ENCODE data around the gene RELN. TPM values are rescaled to one million over a fixed set of nuclear protein-coding genes. Genes with fewer than 3 reads are reported as not detected.

RELN gene
- total RNA-seq, 1 experiment from 2014 or later, result 0.63 TPM

DNA sequence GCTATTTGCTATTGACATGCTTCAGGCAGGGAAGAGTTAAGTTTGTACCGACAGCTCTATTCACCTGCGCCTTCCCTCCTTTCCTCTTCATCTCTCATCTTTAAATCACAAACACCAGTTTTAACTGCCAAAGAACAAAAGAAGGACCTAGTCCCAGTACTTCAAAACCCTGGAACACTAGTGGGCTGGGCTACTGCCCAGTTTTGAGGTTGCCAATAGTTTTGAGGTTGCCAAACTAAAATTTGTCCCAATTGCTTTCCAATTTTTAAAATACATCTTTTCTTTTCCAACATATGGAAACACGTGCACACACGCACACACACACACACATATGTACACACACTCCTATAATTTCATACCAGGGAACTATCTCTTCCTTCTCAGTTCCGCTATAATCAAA lies 412.8 kb downstream of the RELN start:
- no peak for DNase-seq (ENCODE audit: low read depth)

DNA sequence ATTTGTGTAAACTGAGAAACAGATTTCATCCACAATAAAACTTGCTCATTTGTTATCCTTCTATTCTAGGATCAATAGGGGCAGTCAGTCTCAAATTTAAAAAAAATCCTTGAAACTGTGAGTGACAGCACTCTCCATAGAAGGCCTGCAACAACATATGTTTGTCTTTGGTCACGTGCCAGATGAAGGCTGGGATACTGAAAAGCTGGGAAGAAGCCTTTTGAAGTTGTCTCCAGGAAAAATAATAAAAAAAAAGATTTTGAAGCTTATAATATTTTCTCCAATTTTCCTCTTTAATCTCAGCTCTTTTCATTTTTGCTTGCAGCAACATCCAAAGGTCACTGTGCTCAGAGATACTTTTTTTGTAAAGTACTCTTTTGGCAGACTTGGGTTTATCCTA lies 414.9 kb downstream of the RELN start:
- peak; percentile 14 for DNase-seq (ENCODE audit: low read depth)

DNA sequence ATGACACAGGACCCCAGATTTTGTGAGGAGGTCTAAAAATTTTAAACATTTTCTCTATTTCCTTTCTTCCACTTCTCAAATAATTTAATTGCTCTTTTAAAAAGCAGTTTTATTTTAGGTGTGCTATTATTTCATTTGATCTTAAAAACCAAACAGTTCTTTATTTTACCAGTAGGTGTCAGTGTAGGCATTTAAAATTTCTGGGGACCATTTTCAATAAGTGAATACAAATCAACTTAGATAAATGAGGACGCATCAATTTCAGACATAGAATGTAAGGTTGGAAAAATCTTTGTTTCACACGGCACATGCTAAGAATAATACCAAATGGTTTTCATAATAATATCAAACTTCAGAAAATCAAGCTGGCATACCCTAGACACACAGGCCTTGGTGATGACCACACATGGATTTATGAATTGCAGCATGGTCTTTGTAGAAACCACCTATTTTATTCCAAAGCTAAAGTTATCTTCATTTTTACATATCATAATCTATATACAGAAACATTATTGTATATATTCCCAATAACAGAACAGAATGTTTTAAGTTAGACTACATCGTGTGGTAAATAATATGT lies 415.9 kb downstream of the RELN start:
- peak; percentile 45 for DNase-seq (ENCODE audit: low read depth)

DNA sequence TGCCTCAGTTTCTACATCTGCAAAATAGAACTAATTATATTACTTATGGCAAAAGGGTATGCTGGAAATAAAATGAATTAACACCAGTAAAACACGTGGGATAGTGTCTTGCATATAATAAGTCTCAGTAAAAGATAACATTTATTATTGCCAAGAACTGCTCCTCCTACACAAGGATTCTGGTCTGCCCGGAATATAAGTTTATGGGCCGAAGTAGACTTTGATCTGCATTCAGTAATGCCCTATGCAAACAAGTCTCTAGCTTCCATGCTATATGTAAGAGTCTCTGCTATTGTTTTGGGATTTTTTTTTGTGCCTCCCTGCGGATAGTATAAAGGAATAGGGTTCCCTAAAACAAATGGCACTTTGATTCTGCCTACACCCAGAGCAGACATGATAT lies 417.9 kb downstream of the RELN start:
- no peak for DNase-seq (ENCODE audit: low read depth)

DNA sequence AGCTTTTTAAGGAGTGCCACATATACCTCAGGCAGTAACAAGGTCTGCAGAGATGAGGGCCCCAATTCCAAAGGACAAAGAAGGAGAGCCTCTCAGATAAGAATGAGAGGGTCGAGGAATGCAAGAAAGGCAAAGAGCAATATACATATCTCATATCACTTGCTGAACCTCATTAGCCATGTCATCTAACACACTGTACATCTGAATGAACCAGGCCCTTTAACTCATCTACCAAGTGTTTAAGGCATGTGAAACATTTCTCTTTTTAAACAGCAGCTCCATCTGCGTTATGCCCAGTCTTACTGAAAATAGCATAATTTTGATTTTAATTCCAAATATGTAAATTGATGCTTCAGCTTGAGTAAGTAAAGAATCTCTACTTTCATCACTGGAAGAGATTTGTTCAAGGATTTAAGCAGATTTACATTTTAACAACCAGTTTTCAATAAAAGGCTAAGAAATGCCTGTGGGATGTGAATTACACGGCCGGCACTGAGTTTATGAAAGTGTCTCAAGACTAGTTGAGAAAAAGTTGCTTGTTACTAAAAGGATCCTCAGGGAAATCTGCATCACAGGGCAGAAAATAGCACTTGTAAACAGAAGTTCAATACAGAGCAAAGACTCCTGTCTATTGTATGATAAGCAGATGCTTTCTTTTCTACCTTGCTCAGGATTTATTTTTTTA lies 419.7 kb downstream of the RELN start:
- DNase-seq (ENCODE audit: low read depth), result no peak

DNA sequence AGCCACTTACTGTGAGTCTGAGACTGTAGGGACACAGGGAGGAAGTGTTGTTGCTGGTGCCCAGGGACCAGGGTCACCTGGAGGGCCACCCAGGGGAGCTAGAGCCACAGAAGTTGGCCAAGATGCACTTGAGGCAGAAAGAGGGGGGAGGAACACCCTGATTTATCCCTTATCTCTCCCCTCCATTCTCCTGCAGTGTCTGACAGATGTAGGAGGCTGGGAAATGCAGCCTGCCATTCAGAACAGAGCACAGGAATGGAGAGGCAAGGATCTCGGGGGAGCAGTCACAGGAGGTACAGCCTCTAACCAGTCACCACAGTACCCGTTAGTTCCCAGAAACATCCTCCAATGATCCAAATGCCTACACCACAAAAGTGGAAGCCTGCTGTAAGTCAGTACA lies 425.0 kb downstream of the RELN start:
- no peak for DNase-seq (ENCODE audit: low read depth)

DNA sequence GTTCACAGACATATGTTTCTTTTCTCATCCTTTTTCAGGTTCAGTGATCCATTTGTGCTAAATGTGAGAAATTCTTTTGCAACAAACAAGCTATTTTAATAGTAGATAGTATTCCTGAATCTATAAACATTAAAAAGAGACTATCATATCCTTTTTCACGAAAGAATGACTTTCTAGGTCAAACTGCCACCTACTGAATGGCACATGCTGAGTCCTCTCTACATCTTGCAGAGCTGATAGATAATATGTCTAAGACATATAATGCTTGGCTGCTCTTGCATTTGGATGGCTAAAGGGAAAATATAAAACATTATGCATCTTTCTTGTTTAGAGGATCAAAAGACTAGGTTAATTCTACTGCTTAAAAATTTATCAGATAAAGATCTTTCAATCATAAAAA lies 429.3 kb downstream of the RELN start:
- DNase-seq (ENCODE audit: low read depth), result no peak

DNA sequence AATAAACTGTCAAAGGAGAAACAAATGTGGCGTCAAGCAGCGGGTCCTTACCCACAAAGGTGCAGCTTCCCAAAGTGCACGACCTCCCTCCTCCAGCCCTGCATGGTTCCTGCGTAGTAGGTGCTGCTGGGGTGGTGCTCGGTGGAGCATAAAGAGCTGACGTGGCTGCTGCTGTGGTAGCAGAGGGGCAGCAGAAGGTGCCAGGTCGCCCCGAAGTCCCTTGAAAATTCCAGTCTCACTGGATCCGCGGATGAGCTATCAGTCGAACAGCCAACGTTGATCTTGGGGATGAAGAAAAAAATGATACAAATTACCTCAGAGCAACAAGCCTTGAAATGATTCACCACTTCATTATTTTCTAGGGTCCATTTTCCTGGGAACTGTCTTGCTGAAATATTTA lies 438.4 kb downstream of the RELN start:
- no peak for DNase-seq (ENCODE audit: low read depth)

DNA sequence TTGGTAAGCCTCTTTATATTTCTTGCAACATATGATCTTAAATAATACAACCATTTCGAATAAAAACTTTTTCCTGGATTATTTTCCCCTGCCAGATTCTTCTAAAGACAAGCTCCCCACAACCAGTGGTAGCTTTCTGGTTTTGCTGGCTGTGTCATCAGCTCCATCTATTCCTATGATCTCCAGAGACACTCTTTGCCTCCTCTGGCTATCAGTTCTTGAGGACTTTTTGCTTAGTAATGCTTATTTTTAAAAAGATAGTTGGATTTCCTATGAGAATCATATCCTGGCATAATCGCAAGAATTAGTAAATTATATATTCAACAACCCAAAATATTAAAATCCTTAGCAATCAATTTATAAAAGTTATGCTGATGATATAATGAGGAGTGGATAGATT lies 439.7 kb downstream of the RELN start:
- DNase-seq (ENCODE audit: low read depth), result no peak

DNA sequence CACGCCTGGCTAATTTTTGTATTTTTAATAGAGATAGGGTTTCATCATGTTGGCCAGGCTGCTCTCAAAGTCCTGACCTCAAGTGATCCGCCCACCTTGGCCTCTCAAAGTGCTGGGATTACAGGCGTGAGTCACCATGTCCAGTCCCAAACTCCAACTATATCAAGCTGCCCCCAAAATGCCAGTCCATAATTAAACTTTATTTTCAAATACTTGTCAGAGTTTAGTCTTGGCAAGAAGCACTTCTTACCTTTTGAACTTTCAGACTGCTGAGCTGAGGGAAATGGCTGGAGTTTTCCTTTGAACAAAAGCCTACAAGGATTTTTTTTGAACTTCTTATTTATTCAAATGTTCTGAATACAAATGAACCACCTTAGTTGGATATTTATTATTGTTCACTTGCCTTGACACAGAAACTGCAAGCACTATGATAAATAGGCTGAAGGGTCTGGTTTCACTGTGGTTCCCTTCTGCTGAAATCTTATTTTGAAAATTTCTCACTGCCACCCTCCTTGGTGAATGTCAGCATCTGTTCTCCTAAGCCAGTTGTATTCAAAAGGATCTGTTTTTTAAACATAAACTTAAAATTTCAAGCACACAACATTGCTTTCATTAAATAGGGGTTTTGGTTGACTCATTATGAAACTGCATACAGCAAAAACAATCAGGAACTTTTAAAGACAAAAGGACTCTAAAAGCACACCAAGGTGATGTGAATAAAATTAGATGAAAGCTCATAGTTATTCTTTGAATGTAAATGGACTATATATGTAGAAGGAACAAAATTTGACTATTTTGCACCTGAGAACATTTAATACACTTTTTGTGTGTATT lies 441.8 kb downstream of the RELN start:
- DNase-seq (ENCODE audit: low read depth), result peak; percentile 2

DNA sequence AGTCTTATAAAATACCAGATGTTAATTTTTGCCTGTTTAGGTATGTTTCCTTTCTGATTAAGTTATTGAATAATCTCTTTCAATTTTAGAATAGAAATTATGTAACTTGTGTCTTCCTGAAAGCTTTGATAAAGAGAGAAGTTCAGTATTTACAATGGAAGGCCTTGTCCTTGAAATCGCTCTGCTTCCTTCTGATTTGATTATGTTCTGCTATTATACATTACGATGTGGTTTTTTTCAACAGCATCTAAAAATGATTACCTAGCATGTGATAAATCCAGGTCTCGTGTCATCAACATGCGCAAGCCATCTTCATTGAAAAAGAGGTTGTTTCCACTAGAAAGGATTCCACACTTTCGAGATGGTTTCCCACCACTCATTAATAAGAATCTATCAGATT lies 447.0 kb downstream of the RELN start:
- DNase-seq (ENCODE audit: low read depth), result no peak

DNA sequence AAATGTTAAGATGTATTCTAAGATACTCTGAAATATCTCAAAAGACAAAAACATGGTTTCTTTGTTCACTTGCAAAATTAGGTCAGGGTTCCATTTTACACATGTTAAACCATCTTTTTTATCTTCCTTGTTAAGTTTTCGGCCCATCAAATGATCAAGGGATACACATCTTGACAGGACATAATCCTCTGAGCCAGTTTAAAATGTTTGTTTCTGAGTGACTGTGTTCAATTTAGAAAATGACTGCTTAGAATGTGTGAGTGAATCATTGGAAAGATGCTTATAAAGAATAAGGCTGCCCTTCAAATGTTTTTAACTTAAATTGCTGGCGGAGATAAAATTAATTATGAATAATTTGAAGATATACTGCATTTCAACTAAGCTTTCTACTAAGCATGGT lies 447.5 kb downstream of the RELN start:
- no peak for DNase-seq (ENCODE audit: low read depth)

DNA sequence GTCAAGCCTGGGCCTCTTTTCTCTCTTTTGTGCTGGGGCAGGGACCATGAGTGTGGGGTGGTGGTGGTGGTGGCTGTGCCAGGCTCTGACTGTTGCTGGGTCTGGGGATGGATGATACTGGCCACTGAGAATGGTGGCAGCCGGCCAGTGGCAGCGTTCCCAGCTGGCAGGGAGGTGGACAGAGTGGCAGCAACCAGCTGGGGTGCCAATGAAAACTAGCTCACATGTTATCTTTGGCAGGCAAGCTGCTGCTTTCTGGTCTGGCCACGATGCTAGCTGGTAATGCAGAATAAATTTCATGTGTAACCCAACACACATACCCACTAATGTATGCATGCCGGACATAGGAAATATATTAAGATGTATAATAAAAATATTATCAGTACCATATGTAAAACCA lies 448.4 kb downstream of the RELN start:
- peak; percentile 20 for DNase-seq (ENCODE audit: low read depth)

DNA sequence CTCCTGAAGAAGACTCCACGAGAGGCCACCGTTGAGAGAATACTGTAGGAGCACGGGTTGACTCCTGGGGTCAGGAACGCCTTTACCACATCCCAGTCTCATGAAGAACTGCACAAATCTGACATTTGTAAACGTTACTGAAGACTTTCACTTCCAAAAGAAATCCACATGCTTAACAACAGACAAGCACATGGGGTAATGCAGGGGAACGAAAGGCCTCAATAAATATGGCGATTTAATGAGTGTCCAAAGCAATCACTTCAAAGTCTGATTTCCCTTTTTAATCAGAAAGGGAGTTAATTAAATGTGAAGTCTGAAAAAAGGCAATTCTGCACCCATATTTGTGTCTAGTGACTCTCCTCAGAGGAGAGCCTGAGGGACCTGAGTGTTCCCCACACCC lies 449.1 kb downstream of the RELN start:
- DNase-seq (ENCODE audit: low read depth), result no peak

DNA sequence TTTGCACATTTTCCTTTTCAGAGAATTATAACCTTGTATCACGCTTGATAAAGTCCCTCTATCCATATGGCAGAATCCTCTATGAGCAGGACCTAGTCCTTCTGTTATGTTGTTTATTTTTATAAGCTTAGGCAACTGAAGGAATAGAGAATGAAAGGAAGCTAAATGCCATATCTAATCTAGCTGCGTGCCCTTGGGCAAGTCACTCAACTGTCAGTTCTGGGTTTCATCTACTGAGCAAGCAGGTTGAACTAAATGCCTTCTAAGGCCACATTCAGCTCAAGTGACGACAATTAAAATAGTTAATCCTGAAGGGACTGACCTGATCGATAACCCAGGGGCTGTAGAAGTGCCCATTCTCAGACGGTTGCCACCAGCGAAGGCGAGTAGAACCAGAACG lies 449.6 kb downstream of the RELN start:
- no peak for DNase-seq (ENCODE audit: low read depth)

DNA sequence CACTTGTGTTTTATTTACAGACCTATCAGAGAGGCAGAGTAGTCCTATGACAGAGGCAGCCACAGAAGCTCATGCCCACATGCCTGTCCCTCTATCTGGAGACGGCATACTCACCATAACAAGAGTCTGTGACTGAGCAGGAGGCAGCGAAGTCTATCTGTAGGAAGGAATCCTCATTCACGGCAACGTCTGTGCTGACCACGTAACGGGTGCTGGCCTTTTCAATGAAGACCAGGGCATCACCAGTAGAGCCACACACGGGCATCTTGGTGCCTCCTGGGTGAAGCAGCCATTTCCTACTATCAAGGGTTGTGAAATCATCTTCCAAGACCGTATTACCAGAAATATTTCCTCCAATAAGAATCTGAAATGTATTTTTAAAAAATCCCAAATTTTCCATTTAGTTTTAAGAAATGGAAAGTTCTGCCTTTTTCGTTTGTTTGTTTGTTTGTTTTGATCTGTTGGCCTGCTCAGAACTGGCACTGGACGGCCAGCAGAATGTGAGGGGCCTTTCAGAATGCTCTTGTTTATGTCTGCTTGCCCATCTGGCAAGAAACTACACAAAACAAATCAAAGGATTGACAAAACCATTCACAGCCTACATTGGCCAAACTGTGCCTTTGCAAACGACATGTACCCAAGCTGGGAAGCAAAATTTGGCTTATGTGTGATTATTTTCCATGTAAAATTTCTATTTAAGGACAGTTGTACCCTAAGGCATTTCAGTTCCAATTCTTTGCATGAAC lies 450.3 kb downstream of the RELN start:
- no peak for DNase-seq (ENCODE audit: low read depth)

DNA sequence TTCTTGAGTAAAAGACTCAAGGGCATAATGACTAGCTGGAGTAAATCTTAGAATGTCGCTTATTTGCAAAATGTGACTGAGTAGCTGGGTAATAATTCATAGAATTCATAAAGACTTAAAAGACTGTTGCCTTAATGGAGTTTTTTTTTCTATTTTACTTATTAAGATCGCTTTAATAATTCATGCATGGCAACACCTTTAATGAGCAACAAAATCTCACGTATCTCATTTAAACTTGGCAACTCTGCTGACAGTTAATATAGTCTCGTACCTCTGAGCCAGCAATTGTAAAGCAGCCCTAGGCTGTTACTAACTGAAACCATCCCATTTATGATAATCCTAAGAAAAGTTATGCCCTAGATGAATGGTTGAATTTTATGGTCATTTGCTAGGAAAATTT lies 455.7 kb downstream of the RELN start:
- DNase-seq (ENCODE audit: low read depth), result no peak

DNA sequence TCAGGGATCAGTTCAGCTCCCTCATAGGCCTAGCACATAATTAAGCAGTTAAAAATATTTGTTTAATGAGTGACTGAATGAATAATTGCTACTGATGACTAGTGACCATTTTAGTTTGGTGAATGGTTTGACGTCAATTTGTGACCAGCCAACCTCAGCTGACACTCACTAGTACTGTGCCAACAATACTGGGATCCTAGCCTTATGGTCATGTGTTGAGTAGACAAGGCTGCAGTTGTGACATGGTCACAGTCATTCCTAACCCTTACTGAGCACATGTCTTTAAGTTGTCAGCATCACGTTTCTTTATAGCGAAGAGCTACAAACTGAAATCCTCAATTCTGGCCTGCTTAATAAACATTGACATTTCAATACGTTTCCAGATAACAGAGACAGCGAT lies 456.5 kb downstream of the RELN start:
- no peak for DNase-seq (ENCODE audit: low read depth)

DNA sequence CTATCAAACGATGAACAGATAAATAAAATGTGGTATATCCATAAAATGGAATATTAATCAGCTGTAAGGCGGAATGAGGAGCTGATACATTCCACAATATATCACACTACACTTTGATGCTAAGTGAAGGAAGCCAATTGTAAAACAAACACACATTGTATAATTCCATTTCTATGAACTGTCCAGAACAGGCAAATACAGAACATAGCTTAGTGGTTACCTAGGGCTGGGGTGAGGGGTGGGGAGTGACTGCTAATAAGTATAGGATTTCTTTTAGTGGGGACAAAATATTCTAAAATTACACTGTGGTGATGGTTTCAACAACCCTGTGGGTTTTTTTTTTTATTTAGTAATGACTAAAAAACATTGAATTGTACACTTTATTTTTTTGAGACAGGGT lies 461.3 kb downstream of the RELN start:
- no peak for DNase-seq (ENCODE audit: low read depth)

DNA sequence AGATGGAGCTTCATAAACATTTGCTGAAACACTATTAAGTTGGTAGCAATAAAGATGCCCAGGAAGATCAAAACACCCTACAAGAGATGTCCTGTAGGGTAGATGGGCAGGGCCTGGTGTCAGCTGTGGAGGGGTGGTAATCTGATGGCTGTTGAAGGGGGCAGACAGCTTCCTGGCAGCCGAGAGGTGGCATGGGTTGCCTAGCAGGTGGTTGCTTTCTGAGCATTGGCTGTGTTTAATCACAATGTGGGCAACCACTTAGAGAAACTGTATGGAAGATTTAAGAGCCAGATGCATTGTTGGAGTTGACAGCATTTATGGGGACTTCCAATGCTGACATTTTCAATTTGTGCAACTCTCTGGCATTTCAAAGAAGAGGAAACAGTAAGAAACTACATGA lies 463.5 kb downstream of the RELN start:
- no peak for DNase-seq (ENCODE audit: low read depth)

DNA sequence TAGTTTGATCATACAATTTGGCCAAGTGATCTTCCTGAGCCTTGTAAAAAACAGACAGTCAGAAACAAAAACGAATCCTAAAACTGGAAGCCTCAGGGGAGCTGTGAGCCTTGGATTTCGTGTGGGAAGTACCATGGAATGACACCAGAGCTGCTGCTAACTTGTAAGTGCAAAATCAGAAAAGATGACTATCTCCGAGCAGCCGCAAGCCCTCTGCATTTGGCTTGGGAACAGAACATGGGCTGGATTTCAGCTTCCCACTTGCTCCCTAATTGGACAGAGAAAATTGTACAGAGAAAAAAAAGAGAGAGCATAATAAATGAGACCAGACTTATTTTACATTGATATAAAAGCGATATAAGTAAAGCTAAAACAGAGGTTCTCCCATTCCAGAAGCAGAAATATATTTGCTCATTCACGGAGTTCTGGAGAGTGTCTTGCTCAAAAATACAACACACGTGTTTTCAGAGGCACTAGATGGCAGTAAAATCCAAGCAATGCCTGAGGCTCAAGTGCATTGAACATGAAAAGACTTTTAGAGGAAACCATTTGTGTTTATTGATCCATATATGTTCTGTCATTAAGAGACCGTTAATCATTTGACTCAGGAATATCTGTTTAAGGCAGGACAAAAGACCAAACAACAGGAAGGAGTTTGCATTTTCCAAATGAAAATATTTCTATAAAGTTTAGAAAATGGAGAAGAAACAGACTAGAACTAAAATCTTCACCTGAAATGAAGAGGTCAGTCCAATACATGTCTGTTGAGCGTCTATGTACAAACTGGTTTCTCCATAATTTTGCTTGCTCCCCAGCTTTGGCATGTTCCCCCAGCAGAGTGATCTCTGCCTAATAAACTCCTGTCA lies 465.2 kb downstream of the RELN start:
- DNase-seq (ENCODE audit: low read depth), result peak; percentile 40
